Effector memory CD4-positive, alpha-beta T cell (primary cell): Measurements from ENCODE around the gene THOC3.
"Not testable (repeated sequence)": the region's sequence is repeated elsewhere in the genome, so short reads cannot be mapped to it uniquely, and the experiment has no call there.

Source experiments
- DNase-seq, 3 donors: peaks; one replicate each; pipeline ENCODE4 v3.0.0-alpha.2; 2020
- H3K27ac ChIP-seq: 2 replicates; pipeline ENCODE4 v1.7.0; 2013; ENCODE audit warnings: mild to moderate bottlenecking, low read length, moderate library complexity; ENCODE audit not compliant: insufficient read depth, poor library complexity, severe bottlenecking
- H3K27me3 ChIP-seq: replicated peaks from 2 replicates; pipeline ENCODE4 v1.7.0; 2013; ENCODE audit warnings: mild to moderate bottlenecking, low read length; ENCODE audit not compliant: insufficient read depth, control insufficient read depth, poor library complexity, severe bottlenecking
- H3K36me3 ChIP-seq: 2 replicates; pipeline ENCODE4 v1.7.0; 2013; ENCODE audit warnings: mild to moderate bottlenecking, low read length, moderate library complexity; ENCODE audit not compliant: control insufficient read depth, insufficient read depth
- H3K4me1 ChIP-seq: 2 replicates; pipeline ENCODE4 v1.7.0; 2013; ENCODE audit warnings: low read length, mild to moderate bottlenecking; ENCODE audit not compliant: control insufficient read depth, insufficient read depth, poor library complexity, severe bottlenecking
- H3K4me3 ChIP-seq: 2 replicates; pipeline ENCODE4 v1.7.0; 2013; ENCODE audit warnings: low read length, low read depth, mild to moderate bottlenecking; ENCODE audit not compliant: insufficient read depth, poor library complexity, severe bottlenecking
- H3K9me3 ChIP-seq: 2 replicates; pipeline ENCODE4 v1.7.0; 2013; ENCODE audit warnings: mild to moderate bottlenecking, low read length, moderate library complexity; ENCODE audit not compliant: control insufficient read depth

Gene THOC3

DNA sequence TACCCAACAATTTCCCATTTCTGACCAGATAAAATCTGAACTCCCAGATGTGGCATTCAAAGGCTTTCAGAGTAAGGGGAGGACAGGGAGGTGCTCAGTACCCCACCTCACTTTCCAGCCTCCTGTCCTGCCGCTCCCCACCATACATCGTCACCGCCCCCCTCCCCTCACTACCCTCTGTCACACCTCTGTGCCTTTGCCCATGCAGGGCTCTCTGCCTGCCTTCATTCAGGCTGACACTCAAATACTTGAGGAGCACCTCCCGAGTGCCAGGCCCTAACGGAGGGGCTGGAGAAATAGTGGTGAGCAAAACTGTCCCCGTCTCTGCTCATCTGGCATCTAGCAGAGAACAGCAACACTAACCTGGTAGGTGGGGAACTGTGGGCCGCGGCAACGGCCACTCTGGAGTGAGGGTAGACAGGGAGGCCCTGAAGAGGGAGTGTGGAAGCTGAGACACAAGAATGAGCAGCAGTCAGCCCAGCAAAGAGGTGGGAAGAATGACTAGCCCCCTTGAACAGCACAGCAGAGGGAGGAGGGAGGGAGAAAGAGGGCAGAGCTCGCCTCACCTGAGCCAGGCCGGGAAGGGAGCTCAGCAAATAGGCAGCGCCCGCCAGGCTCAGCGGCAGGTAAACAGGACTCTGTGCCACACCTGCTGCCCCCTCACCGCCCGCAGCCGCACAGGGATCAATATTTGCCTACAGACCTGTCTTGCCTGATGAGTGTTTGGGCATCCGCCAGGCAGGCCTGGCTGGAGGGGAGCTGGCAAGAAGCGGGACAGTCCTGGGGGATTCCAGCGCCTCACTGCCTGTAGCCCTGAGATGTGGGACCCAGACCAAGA, 54.1 kb downstream of the THOC3 start:
- not testable (repeated sequence) for H3K27ac ChIP-seq, H3K4me1 ChIP-seq, H3K36me3 ChIP-seq, H3K27me3 ChIP-seq, H3K4me3 ChIP-seq, DNase-seq, H3K9me3 ChIP-seq

DNA sequence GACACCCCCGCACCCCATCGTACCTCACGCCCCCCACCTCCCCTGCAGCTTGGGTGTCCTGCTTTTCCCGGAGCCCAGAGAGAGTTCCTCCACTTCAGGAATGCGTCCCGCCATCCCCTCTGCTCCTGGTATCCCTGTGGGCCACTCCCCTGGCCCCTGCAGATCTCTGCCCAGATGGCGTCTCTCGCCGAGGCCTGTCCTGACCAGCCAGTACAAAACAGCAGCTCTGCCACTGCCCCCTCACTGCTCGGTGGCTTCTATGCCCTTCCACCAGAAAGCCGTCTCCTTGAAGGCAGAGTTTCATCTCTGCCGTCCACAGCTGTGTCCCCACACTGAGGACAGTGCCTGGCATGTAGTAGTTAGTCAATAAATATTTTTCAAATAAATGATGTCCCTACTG, 58.0 kb downstream of the THOC3 start:
- H3K36me3 ChIP-seq, H3K9me3 ChIP-seq, DNase-seq, H3K27me3 ChIP-seq, H3K4me3 ChIP-seq, H3K27ac ChIP-seq, H3K4me1 ChIP-seq: not testable (repeated sequence)
